Medulla oblongata (tissue), 1 donor: ENCODE measurements around the gene PGBD5.

ENCODE experiments used
- DNase-seq: peaks from one replicate; pipeline ENCODE4 v3.0.0-alpha.2; 2015; ENCODE audit errors: extremely low spot score

Gene PGBD5

GRCh38 chr1:230322967-230323547 is 103.1 kb downstream of the PGBD5 start:
- DNase-seq, result no peak

- DNase-seq, result no peak
Observed at GRCh38 chr1:230322421-230322756, 103.7 kb downstream of the PGBD5 start.

GRCh38 chr1:230321741-230322420 is 104.3 kb downstream of the PGBD5 start:
- DNase-seq, result no peak

DNA sequence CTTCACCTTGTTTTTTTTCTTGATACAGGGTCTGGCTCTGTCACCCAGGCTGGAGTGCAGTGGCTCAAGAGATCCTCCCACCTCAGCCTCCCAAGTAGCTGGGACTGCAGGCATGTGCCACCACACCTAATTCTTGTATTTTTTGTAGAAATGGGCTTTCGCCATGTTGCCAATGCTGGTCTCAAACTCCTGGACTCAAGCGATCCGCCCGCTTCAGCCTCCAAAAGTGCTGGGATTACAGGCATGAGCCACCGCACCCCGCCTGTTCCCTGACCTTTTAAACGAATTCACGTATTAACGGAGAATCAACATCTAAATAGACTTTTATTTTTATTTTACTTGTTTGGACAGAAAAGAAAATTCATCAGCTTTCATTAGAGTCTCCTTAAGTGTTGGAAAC is 104.8 kb downstream of the PGBD5 start:
- no peak for DNase-seq

- no peak for DNase-seq
Observed at GRCh38 chr1:230320804-230321203, 105.3 kb downstream of the PGBD5 start.

DNA sequence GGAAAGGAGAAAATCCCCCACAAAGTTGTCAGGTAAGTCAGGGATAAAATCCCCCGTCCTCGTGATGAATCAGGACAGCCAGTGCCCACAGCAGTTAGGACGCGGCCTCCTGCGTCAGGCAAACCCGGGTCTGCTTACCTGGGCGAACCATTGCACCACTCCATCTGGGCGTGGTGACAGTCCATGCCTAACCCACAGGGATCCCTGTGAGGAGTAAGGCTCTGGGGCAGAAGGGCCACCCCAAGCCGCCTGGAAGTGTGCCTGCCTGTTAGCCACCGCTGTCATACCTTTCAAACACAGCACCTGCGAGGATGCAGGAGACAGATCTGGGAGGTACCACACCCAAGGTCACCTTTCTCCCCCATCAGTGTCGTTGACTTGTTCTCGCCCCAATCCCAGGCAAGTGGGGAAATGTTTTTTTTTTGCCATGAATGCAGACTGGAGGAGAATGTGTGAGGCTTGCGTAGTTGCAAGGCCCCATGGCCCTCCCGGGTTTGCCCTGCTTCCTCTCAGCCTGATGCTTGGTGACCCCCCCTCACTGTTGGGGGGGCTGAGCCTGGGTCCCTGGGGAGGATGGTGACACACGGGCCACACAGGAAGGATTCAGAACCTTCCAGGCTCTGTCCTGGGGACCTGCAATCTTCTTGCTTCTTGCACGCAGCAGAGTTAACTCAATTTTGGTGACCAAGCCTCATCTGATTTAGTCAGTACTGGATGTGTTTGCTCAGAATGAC is 107.0 kb downstream of the PGBD5 start:
- no peak for DNase-seq

DNA sequence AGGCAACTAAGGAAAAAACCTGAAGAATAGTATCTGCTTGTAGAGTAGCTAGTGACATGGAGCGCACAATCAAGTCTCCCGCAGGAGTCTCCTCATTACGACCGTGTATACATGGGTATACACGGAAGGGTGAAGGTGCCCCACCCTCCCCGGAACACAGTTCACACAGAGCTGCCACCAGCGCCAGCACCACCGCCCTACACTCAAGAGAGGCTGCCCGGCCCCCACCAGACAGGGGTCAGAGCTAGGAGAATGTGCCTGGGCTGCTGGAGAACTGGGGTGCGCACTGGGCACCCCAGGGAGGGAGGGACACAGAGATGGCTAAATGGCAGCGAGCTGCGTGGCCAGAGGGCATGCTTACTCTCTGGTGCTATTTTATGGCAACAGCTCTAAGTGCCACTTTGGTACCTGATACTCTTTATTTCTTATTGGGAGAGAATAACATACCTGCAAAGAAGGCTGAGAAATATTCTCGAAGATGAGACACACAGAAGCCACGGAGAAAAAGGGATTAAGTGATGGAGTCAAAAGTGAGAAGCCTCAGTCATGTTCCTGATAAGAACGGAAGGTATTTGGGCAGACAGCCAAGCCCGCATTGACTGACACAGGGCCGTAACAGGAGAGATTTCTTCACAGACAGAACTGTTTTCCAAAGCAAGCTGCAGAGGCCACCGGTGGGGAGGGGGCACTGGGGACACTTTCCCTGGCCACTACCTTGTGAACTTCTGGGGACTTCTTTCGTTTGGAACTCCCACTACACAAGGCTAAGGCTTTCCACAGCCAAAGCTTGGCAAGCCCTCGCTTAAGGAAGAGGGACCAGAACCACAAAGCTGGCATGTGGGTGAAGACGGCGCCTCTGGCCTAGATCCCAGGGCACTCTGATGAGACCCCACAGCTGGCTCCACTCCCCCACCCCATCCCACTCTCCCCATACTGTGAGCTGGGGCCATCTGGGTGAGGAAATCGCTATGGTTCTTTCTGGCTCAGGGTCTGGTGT is 108.0 kb downstream of the PGBD5 start:
- no peak for DNase-seq

DNA sequence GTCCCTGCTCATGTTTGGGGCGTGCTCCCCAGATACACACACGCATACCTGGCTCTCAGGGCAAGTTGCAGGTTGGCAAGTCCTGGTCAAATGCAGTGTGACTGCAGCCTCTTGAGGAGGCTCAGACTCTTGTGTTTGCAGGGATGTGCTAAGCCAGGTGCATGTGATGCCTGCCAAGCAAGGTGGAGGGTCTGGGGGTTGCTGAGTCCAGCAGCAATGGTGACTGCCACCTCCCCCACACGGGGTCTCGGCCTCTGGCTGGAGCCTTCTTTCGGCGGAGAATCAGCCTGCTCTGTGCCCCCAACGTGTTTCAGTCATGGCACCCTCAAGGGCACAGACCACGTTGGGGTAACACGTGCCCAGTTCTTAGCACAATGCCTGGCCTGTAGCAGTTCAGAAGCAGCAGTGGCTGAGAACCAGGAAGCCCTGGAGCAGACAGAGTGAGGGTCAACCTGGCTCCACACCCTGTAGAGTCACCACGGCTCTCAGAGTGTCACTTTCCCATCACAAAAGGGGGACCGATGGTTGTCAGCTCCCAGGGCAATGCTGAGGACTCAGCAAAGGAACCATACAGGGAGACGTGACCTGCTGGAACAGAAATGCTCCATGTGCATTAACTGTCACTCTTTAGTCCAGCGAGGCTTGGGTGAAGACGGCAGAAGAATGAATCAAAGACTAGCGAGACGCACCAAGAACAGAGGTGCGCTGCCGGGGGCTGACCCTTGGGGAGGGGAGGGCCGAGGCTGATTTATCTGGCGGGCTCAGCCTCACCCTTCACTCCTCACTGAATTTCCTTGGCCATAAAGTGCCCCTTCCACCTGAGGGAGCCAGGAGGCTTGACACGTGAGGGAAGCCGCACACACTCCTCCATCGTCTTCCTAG is 109.0 kb downstream of the PGBD5 start:
- DNase-seq, result no peak

- no peak for DNase-seq
Observed at GRCh38 chr1:230315099-230315498, 111.0 kb downstream of the PGBD5 start.

DNA sequence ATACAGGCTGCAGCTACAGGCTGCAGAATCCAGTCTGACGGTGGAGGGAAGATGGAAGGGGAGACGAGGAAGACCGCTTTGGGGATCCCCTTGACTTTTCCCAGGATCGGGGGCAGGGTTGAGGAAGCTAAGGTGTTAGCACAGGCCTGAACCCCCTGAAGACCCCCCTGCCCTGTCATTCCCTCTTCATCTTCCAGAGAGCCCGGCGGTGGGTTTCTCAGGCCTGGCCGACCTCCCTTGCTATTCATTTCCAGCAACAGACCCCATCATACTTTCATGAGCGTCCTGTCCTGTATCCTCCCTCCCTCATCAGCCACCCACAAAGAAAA is 112.0 kb downstream of the PGBD5 start:
- no peak for DNase-seq

GRCh38 chr1:230313453-230314141 is 112.5 kb downstream of the PGBD5 start:
- DNase-seq, result no peak

DNA sequence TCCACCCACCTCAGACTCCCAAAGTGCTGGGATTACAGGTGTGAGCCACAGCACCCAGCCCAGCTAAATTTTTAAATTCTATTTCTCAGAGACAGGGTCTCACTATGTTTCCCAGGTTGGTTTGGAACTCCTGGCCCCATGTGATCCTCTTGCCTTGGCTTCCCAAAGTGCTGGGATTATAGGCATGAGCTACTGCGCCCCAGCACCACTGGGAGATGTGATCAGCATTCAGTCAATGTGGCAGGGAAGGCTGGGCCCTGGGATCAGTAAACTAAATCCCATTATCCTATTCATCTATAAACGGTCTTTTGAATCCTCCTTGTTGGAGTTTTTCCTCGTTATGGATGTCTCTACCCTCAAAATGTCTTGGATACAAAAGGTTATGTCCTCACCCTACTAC is 113.5 kb downstream of the PGBD5 start:
- no peak for DNase-seq

GRCh38 chr1:230310381-230311163 is 115.6 kb downstream of the PGBD5 start:
- DNase-seq, result peak; percentile 93

DNA sequence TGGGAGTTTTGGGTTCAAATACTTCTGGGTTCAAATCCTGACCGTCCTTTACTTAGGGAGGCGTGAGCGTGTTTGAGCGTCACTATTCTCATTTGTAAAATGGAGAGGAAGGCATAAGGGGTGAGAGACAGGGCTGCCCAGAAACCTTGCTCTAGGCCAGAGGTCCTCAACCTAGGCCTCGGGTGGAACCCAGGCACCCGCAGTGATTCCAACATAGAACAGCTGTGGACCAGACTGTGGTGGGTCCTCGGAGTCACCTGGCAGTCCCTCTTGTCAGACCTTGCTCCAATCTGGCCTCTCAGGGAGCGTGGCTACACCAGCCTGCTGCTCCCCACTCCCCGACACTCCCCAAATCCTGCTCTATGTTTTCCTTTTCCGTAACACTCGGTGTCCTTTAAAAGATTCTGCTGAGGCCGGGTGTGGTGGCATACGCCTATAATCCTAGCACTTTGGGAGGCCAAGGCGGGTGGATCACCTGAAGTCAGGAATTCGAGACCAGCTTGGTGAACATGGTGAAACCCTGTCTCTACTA is 116.4 kb downstream of the PGBD5 start:
- DNase-seq, result no peak

DNA sequence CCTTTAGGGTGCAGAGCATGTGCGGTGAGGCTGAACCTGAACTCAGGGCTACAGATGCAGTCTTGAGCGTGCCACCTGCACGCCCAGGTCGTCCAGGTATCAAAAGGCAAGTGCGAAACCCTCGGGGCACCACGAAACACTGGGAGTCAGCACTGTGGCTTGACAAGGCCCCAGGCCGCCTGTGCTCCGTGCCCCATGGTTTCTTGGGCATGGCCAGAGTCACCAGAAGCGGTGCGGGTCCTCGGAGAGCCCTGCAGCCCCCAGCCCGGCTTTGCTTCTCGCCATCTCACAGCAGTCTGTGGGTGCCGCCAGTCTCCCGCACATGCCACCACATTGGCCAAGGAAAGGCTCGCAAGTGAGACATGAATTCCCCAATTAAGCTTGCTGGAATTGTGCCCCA is 117.3 kb downstream of the PGBD5 start:
- DNase-seq, result no peak

DNA sequence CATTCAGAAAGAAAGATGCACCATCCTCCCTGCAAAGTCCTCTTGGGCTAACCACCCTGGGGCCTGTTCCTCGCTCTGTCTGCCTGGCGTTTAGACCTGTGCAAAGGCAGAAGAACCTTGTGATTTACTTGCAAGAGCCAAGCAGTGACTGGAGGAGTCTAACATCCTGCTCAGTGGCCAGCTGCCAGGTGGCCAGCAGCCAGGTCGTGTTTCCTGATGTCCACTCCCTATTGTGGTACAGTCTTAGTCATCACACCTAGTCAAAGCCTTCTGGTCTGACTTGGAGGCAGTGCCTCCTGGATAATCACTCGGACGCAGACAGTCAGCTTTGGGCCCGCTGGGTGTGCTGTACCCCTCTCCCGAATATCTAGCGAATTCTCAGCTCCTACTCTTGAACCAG is 118.1 kb downstream of the PGBD5 start:
- no peak for DNase-seq

DNA sequence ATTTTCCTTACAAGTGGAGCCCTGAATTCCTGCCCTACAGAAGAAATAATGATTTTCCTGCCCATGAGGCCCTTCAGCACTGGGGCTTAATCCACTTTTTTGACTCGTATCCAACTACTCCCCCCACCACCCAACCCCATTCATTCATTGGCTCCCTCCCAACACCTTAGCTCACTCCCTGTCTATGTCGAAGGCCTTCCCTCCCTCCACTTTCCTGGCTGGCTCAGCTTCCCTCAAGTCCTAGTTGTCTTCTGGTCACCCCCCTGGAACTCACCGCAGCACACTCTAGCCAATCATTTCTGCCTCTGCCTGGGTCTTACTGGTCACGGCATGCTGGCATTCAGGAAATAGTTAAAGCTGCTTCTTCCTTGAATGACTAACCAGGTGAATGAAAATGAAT is 118.9 kb downstream of the PGBD5 start:
- DNase-seq, result no peak

DNA sequence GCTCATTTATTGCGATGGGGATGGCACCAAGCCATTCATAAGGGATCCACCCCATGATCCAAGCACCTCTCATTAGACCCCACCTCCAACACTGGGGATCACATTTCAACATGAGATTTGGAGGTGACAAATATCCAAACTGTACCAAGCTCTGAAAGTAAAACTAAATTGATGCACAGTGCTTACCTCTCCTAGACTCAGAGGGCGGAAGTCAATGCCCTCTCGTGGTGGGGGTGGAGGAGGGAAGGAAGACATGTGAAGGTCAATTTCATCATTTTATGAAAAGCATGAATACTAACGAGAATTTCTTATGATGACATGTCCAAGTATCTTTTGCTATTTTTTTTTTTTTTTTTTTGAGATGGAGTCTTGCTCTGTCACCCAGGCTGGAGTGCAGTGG is 120.0 kb downstream of the PGBD5 start:
- DNase-seq, result no peak

GRCh38 chr1:230303822-230304221 is 122.3 kb downstream of the PGBD5 start:
- DNase-seq, result no peak

DNA sequence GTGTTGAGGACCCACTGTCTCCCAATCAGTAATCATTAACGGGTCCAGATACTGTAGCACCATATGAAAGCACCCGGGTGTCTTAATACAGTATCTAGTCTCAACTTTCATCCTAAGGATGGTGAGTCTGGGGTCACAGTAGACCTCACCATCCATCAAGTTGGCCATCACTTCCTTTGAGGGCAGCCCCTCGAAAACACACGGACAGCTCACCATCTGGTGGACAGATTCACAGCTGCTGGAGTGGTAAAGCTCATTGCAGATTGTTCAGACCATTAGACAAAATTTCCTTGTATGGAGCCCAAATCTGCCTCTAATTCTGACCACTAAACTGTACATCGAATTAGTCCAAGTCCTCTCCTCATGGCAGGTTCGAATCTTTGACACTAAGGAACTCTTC is 123.1 kb downstream of the PGBD5 start:
- no peak for DNase-seq
